Muscle of back (tissue), 11 donors: ENCODE results near the gene RHOF. TPM values are rescaled to one million over a fixed set of nuclear protein-coding genes. Genes with fewer than 3 reads are reported as not detected.

ENCODE experiments used
- DNase-seq, 3 donors: peaks; one replicate each; pipeline versions ENCODE4 v3.0.0 to v3.0.0-alpha.2; 2013
- polyA plus RNA-seq, 10 donors: library from polyadenylated mRNA; unstranded; fragments of 120-200 nt; gene quantifications; one replicate each; pipeline ENCODE4 v1.2.1, GENCODE V29; 2013; ENCODE audit not compliant: insufficient read length in 10 of 10

The RHOF gene
- polyA plus RNA-seq, 10 donors: 1.3 to 4.6 (median 2.2) TPM

- peak in 2 of 3 donors; percentile 53 to 84 for DNase-seq
Measured at GRCh38 chr12:121805171-121806008, 11.9 kb upstream of the RHOF start.

GRCh38 chr12:121804417-121805111 is 11.1 kb upstream of the RHOF start:
- peak in 2 of 3 donors; percentile 38 to 73 for DNase-seq

- DNase-seq: peak in 2 of 3 donors; percentile 57 to 76
Measured at GRCh38 chr12:121803861-121804416, 10.5 kb upstream of the RHOF start, which contains the start of gene SETD1B. Gene SETD1B (plus strand): TSS chr12:121804009. CDS start chr12:121804738, 729 bp downstream.

- peak; percentile 95 to 99 (median 98) for DNase-seq
Measured at GRCh38 chr12:121802843-121803698, 9.6 kb upstream of the RHOF start.

GRCh38 chr12:121802485-121802842 is 9.0 kb upstream of the RHOF start:
- no peak for DNase-seq

GRCh38 chr12:121801595-121802484 is 8.4 kb upstream of the RHOF start:
- DNase-seq: peak in 1 of 3 donors; percentile 70

GRCh38 chr12:121800694-121801594 is 7.5 kb upstream of the RHOF start:
- DNase-seq: peak in 2 of 3 donors; percentile 82 to 91

GRCh38 chr12:121799842-121800693 is 6.6 kb upstream of the RHOF start:
- DNase-seq: peak; percentile 81 to 92 (median 90)

GRCh38 chr12:121799156-121799841 is 5.8 kb upstream of the RHOF start:
- peak; percentile 83 to 90 (median 86) for DNase-seq

GRCh38 chr12:121798787-121799155 is 5.3 kb upstream of the RHOF start:
- no peak for DNase-seq

GRCh38 chr12:121797937-121798786 is 4.7 kb upstream of the RHOF start:
- DNase-seq: peak in 2 of 3 donors; percentile 79 to 82

GRCh38 chr12:121796855-121797751 is 3.6 kb upstream of the RHOF start:
- DNase-seq: peak in 2 of 3 donors; percentile 68 to 80

- DNase-seq: peak in 2 of 3 donors; percentile 93 to 95
Measured at GRCh38 chr12:121795034-121795968, 1.8 kb upstream of the RHOF start.

- DNase-seq: no peak
Measured at GRCh38 chr12:121794534-121795033, 1.1 kb upstream of the RHOF start.
